Pancreas (tissue), 10 donors: ENCODE measurements around the gene MYEOV. TPM values are rescaled to one million over a fixed set of nuclear protein-coding genes. Genes with fewer than 3 reads are reported as not detected.

Source experiments
- ATAC-seq, 4 donors: fragments of 200-7000 bp; cut with Tn5 transposase; one replicate each; pipeline versions ENCODE4 v1.8.0 to v1.9.1; 2020; ENCODE audit warnings: mild to moderate bottlenecking in 4 of 4, moderate library complexity in 4 of 4
- DNase-seq, 6 donors: peaks; one replicate each; pipeline ENCODE4 v3.0.0-alpha.2; 2020
- FAIRE-seq: peaks from 2 replicates; lab custom pipeline; 2012; peaks lifted over from hg19 to GRCh38; lab: Jason Lieb, UNC
- H3K27ac ChIP-seq, 4 donors: fragments of 200-600 bp; sonication (generic); 1 replicate in 3 of 4; 2 replicates in 1 of 4; pipeline versions ENCODE4 v1.5.0 to v1.8.0; 2020
- H3K27me3 ChIP-seq, 4 donors: fragments of 200-600 bp; one replicate each; pipeline ENCODE4 v1.8.0; 2021
- H3K36me3 ChIP-seq, 3 donors: fragments of 200-600 bp; sonication (generic) in 1 of 3; one replicate each; pipeline versions ENCODE4 v1.5.0 to v1.8.0; 2020 to 2021
- H3K4me1 ChIP-seq, 3 donors: fragments of 200-600 bp; one replicate each; pipeline ENCODE4 v1.8.0; 2021
- H3K4me3 ChIP-seq, 4 donors: fragments of 200-600 bp; sonication (generic) in 2 of 4; one replicate each; pipeline versions ENCODE4 v1.5.0 to v1.8.0; 2020 to 2021
- H3K9me3 ChIP-seq, 4 donors: fragments of 200-600 bp; one replicate each; pipeline ENCODE4 v1.8.0; 2021
- WGBS, 2 donors: extraction: QIAGEN DNeasy Blood & Tissue Kit; methylation state at CpG; one replicate each; pipeline ENCODE4 v1.1.7; 2013; 5-methylcytosine and 5-hydroxymethylcytosine counted together
- intact Hi-C, 3 donors: fragments of 100-400 bp; cut with DNase I; formaldehyde crosslinking; loops; one replicate each; pipeline versions ENCODE4 v1.11.1 to v1.14.2; 2022
- polyA plus RNA-seq, 2 donors: library from polyadenylated mRNA; stranded (reverse); fragments of 200-250 nt; gene quantifications; one replicate each; pipeline ENCODE4 v1.2.3, GENCODE V29; 2013
- total RNA-seq, 6 donors: library from RNA; stranded (reverse); fragmentation: NEBNext Ultra II Directional in 4 of 6; extraction: Animal tissue kit (Norgen Biotek cat#: 25700) in 4 of 6; gene quantifications; one replicate each; pipeline versions ENCODE4 v1.2.1 to v1.2.4, GENCODE V29; 2021 to 2023
- TF ChIP-seq, protein P1 (sequence below), 4 donors: fragments of 200-600 bp; sonication (generic) in 3 of 4; IDR thresholded peaks; one replicate each; pipeline versions ENCODE4 v1.5.0 to v1.8.0; 2021; ENCODE audit warnings: antibody characterized with exemption in 4 of 4
- donor health status: healthy with polysubstance abuse.
- donor health status: DM: no; HTN: no; CAD: no; lungs with moderate emphysema.
- donor health status: DM: no; HTN: no; CAD: no.
- donor health status: control.
- donor health status: control.
- donor health status: Bipolar disorder and iron deficiency.
- donor health status: DM: yes; HTN: yes; CAD: no.
- donor health status: DM: no; HTN: no; CAD: no.
- donor health status: DM: no; HTN: no; CAD: no.
- donor health status: DM: yes; HTN: yes; CAD: no.

Gene MYEOV
- total and polyA plus RNA-seq, 8 donors = 0.37 to 3.8 (median 3.2) TPM; not detected in 1

DNA sequence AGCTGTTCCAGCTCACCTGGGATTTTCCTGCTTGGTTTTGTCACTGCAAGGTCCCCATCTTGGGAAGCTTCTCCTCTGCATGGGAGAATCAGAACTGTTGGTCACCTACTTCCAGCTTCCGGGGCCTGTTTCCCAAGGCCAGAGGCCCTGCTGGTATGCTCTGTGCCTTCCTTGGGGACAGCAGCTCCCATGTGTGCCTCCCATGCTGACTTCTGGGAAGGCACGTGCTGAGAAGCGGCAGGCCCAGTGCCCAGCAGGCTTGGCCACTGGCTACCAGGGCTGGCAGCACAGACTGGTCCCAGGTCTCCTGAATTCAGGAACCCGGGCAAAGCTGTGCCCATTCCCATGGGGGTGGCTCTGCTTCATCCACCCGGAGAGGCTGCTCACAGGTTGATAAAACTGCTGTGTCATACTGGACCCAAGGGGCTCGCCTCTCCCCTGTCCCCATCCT lies 33.8 kb downstream of the MYEOV start:
- intact Hi-C loops = no loop called here
- 90 to 96% methylated on average over 6 of the region's 6 CpGs for WGBS, 2 donors
- TF ChIP-seq, protein P1, sequence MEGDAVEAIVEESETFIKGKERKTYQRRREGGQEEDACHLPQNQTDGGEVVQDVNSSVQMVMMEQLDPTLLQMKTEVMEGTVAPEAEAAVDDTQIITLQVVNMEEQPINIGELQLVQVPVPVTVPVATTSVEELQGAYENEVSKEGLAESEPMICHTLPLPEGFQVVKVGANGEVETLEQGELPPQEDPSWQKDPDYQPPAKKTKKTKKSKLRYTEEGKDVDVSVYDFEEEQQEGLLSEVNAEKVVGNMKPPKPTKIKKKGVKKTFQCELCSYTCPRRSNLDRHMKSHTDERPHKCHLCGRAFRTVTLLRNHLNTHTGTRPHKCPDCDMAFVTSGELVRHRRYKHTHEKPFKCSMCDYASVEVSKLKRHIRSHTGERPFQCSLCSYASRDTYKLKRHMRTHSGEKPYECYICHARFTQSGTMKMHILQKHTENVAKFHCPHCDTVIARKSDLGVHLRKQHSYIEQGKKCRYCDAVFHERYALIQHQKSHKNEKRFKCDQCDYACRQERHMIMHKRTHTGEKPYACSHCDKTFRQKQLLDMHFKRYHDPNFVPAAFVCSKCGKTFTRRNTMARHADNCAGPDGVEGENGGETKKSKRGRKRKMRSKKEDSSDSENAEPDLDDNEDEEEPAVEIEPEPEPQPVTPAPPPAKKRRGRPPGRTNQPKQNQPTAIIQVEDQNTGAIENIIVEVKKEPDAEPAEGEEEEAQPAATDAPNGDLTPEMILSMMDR (IDR thresholded peaks at IDR 0.05) = no peak
- H3K9me3 ChIP-seq = no peaks in the 10 kb centered on the region
- no peaks in the 10 kb centered on the region for H3K4me1 ChIP-seq
- no peak overlapping the region for H3K27ac ChIP-seq
- FAIRE-seq = no peak
- no peak overlapping the region for H3K4me3 ChIP-seq
- ATAC-seq = peak in 1 of 4 donors; percentile 18
- no peaks in the 10 kb centered on the region for H3K27me3 ChIP-seq
- DNase-seq = peak in 1 of 6 donors; percentile 7
- H3K36me3 ChIP-seq = no peaks in the 10 kb centered on the region

DNA sequence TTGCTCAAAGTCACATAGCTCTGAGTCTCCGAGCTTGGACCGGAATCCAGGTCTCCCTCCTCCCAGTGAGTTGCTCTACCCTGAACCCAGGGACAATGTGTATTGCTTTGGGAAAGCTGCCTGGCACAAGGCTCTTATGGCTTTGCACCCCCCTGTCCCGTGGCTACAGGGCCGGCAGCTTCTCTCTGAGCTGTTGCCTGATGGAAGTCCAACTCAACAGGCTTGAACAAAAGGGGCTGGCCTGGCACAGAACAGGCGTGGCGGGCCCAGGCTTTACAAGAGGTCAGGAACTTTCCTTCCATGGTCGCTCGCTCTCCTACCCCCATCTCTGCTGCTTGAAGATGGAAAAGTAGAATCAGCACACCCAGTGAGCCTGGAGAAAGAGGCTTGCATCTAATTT lies 34.3 kb downstream of the MYEOV start:
- Histone ChIP-seq H3K27ac (no peak overlapping the region), H3K36me3 (no peaks in the 10 kb centered on the region), H3K4me3 (no peak overlapping the region), H3K4me1 (no peaks in the 10 kb centered on the region), H3K9me3 (no peaks in the 10 kb centered on the region), H3K27me3 (no peaks in the 10 kb centered on the region)
- ATAC-seq = no peak
- TF ChIP-seq, protein P1 (IDR thresholded peaks at IDR 0.05) = no peak
- intact Hi-C loops = no loop called here
- DNase-seq = no peak
- no peak for FAIRE-seq
- 92 to 100% methylated on average over 8 of the region's 8 CpGs for WGBS, 2 donors

DNA sequence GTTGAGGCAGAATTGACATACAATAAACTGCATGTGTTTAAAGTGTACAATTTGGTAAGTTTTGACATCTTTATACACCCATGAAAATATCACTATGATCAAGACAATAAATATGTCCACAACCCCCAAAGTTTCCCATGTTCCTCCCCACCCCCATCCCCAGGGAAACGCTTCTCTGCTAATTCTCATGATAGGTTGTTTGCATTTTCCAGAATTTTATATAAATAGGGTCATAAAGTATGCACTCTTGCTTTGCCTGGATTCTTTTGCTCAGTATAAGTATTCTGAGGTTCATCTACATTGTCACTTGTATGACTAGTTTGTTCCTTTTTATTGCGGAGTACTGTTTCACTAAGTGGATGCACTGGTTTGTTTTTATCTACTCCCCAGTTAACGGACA lies 35.6 kb downstream of the MYEOV start:
- DNase-seq = no peak
- Histone ChIP-seq H3K36me3 (no peaks in the 10 kb centered on the region), H3K4me1 (no peaks in the 10 kb centered on the region), H3K9me3 (no peaks in the 10 kb centered on the region), H3K4me3 (no peak overlapping the region), H3K27ac (no peak overlapping the region), H3K27me3 (no peaks in the 10 kb centered on the region)
- intact Hi-C loops = no loop called here
- ATAC-seq = no peak
- no peak for FAIRE-seq
- TF ChIP-seq, protein P1 (IDR thresholded peaks at IDR 0.05) = no peak
- WGBS, 2 donors = 90 to 96% methylated on average over 3 of the region's 3 CpGs

DNA sequence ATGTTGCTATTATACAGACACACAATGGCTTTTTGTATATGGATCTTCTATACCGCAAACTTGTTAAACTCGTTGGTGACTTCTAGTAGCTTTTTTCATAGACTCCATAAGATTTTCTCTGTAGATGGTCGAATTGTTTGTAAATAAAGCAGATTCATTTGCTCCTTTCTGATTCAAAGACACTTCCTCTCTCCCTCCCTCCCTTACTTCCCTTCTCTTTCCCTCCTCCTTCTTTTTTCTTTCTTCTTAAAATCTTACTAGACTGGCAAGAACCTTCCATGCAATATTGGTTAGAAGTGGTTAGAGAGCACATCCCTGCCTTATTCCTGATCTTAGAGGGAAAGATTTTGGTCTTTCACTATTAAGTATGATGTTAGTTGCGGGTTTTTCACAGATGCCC lies 36.4 kb downstream of the MYEOV start:
- Histone ChIP-seq H3K27me3 (no peaks in the 10 kb centered on the region), H3K4me1 (no peaks in the 10 kb centered on the region), H3K27ac (no peak overlapping the region), H3K4me3 (no peak overlapping the region), H3K36me3 (no peaks in the 10 kb centered on the region), H3K9me3 (no peaks in the 10 kb centered on the region)
- ATAC-seq (no peak), FAIRE-seq (no peak), DNase-seq (no peak)
- intact Hi-C loops = no loop called here
- TF ChIP-seq, protein P1 (IDR thresholded peaks at IDR 0.05) = no peak
- 70 to 77% methylated on average over 4 of the region's 4 CpGs for WGBS, 2 donors

DNA sequence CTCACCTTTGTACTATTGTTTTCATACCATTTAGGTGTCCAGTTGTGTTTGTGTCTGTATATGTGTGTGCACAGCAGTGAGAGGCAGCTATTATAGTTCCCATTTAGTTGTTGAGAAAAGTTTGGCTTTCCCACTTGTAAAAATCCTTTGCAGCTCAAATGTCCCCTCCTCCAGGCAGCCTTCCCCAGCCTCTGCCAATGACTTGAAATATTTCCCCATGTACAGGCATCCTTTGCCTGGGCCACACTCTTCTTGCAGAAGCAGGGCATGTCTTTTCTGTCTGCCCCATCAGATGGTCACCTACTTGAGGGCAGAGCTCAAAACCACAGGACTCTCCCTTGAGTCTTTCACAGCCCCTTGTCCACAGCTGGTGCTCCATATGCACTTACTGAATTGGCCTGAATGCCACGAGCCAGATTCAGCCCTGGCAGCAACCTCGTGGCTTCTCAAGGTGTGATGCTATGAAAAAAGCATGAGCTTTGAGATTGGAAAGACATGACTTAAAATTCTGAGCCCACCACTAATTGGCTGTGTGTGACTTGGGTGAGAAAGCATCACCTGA lies 39.3 kb downstream of the MYEOV start:
- Histone ChIP-seq H3K4me3 (no peak overlapping the region), H3K27ac (no peak overlapping the region), H3K36me3 (no peaks in the 10 kb centered on the region), H3K27me3 (no peaks in the 10 kb centered on the region), H3K9me3 (no peaks in the 10 kb centered on the region), H3K4me1 (peaks cover 5 to 11% (median 9%) of the 10 kb centered on the region in 3 donors)
- TF ChIP-seq, protein P1 (IDR thresholded peaks at IDR 0.05) = no peak
- intact Hi-C loops = no loop called here
- 87 to 92% methylated on average over 2 of the region's 2 CpGs for WGBS, 2 donors
- FAIRE-seq = no peak
- DNase-seq = peak in 1 of 6 donors; percentile 2
- no peak for ATAC-seq
